Activated T-cell treated with anti-CD3 and anti-CD28 coated beads for 4 hours (primary cell): ENCODE measurements around the gene HLA-DPA1.
A peak's percentile ranks its signal among the peaks of the same experiment; 100 is the strongest.
"Not testable (repeated sequence)": the region's sequence is repeated elsewhere in the genome, so short reads cannot be mapped to it uniquely, and the experiment has no call there.

Source experiments
- DNase-seq: peaks from one replicate; pipeline ENCODE4 v3.0.0-alpha.2; 2020

Gene HLA-DPA1

GRCh38 chr6:33073431-33073871, at the start of gene HLA-DPA1:
Gene HLA-DPA1, minus strand, starts transcription at chr6:33073649.
- DNase-seq: no peak

- no peak for DNase-seq
Measured at GRCh38 chr6:33123181-33123580, 49.7 kb upstream of the HLA-DPA1 start.

DNA sequence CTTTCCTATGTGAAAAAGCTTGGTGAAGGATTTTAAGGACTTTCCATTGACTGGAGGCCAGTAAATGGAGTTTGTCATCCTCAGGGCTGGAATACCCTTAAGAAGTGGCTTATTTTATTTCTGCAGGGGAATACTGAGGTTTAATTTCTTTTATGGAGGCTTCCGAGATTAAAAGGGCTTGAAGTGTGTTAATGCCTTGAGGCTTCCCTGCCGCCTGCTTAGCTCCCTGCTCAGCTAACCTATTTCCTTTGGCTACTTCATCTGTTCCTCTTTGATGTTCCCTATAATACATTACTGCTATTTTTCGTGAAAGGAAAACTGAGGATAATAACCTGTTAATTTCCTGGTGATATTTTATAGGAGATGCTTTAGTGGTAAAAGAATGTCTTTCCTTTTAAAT, 46.6 kb upstream of the HLA-DPA1 start:
- DNase-seq: no peak

DNA sequence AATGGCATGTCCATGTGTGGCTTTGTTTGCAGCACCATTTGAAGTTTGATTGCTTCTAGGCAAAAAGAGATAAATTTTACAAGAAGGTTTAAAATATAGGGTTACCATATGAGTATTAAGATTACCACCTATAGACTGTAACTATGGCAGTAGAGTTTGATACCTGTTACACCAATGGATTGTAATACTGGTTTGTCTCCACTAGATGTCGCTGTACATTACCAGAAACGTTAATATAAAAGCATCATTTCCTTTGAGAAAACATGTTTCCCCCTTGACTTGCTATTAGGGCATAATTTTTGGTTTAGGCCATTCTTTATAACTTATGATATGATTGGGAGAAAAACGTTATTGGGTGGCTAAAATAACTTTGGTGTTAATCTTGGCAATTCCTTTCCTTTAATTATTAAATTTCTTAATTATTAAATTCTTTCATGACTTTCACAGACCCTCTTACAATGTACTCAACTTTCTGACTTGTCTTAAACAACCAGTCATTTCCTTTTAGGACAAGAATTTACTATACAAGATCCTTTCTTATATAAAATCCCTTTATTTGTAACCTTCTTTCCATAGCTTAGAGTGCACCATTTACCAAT, 45.2 kb upstream of the HLA-DPA1 start:
- DNase-seq: no peak

GRCh38 chr6:33117811-33118277, 44.4 kb upstream of the HLA-DPA1 start:
- no peak for DNase-seq

GRCh38 chr6:33116841-33117711, 43.6 kb upstream of the HLA-DPA1 start:
- no peak for DNase-seq

DNA sequence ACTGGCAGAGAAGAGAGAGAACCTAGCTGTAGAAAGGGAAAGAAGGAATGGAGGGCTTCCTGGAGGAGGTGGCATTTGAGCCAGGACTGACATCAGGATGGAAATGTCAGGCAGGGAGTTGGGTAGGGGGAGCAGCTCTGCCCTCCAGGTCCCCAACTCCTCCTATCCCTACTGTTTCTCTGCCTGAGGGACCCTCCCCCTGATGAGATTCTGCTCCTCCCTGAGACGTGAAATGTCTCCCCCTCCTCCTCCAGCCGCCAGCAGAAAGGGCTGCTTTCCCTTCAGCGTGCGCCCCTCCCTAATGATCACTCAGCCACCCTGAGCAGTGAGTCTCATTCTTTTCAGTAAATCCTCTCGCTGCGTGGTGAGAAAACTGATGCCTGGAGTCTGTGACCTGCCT, 43.0 kb upstream of the HLA-DPA1 start:
- no peak for DNase-seq

DNA sequence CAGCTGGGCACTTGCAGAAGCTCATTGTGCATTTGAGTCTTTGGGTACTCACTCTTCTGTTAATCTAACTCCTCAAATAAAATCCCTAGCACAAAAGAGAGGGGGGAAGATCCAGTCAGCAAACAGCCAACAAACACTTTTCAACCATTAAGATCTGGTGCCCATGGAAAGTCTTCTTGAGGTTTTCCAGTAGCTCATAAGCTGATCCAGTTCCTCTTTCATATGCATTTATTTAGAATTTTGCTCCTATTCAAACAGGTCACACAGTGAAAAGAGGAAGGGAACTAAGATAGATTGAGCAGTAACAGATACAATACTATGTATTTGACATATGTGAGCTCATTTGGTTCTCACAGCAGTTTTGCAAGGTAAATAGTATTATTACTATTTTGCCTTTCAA, 41.0 kb upstream of the HLA-DPA1 start:
- no peak for DNase-seq

DNA sequence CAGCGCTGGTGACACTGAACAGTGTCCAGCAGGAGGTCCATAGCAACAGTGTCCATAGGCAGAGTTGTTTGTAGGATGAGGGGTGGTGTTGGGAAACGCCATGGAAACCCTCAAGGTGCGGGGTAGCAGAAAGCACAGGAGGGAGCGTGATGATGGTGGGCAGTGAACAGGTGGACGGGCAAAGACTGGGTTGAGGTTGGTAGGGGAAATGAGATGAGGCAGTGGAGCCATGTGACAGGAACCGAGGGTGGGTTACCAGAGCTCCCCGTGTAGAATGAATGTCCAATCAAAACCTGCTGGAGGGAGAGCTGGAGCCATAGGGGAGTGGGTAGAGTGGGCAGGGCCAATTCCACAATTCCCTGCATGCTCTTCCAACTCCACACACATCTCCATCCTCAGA, 40.3 kb upstream of the HLA-DPA1 start:
- no peak for DNase-seq

- no peak for DNase-seq
Measured at GRCh38 chr6:33112148-33112547, 38.7 kb upstream of the HLA-DPA1 start.

- DNase-seq: no peak
Measured at GRCh38 chr6:33108307-33108706, 34.9 kb upstream of the HLA-DPA1 start.

- no peak for DNase-seq
Measured at GRCh38 chr6:33107641-33108040, 34.2 kb upstream of the HLA-DPA1 start.

GRCh38 chr6:33105916-33106871, 32.7 kb upstream of the HLA-DPA1 start:
- no peak for DNase-seq

DNA sequence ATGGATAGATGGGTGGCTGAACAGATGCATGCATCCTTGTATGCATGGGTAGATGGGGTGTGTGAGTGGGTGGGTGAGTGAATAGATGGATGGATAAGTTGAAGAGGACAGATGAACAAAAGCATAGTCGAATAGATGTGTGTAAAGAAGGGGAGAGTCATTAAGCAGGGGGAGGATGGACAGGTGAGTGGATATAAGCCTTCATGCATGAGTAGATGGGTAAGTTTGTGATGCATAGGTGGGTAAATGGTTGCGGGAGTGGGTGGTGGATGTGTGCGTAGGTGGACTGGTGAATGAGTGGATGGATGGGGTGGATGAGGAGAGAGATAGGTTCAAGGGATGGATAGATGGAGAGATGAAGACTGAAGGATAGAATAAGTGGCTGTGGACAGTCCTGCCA, 31.9 kb upstream of the HLA-DPA1 start:
- DNase-seq: no peak

DNA sequence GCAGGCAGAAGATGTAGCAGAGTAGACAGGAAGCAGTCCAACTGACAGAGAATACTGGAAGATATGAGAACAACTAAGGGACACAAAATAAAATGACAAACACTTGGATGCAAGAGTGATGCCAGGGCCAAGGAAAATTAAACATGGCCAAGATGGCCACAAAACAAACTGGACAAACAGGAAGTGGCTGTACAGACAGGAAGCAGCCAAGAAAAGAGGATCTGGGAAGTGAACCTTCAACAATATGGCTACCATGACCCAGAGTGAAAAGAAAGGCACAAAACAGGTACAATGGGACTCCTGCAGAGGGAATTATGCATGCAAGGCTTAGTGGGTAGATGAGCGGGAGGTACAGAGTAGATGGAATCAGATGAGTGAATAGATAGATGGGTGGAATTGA, 31.4 kb upstream of the HLA-DPA1 start:
- DNase-seq: no peak

DNA sequence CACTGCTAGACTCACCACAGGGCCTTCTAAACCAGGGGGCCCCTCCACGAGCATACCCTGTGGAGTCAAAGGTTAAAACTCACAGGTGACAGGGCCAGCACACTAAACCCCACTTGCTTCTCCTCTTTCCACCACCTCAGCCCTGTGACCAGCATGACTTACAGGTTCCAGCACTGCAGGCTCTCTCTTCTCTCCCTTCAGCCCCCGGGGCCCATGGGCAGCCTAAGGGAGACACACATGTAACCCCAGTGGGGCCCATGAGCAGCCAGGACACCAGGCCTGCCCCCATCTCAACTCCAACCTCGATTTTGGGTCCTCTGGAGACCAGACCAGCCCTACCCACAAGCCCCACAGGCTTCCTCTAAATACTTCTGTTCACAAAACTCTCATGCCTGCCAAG, 30.3 kb upstream of the HLA-DPA1 start:
- DNase-seq: no peak

DNA sequence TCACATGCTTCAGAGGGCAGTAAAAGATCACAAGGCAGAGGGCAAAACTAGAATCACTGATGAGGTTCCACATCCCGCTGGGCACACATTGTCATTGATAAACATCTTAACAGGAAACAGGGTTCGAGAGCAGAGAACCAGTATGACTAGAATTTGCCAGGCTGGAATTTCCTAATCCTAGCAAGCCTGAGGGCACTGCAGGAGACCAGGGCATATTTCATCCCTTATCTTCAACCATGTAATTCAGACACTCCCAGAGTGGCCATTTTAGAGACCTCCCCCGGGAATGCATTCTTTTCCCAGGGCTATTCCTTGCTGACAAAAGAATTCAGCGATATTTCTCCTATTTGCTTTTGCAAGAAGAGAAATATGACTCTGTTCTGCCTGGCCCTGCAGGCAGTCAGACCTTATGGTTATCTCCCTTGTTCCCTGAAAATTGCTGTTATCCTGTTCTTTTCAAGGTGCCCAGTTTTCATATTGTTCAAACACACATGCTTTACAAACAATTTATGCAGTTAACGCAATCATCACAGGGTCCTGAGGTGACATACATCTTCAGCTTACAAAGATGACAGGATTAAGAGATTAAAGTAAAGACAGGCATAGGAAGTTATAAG, 27.8 kb upstream of the HLA-DPA1 start:
- DNase-seq: not testable (repeated sequence)

GRCh38 chr6:33095681-33096080, 22.2 kb upstream of the HLA-DPA1 start:
- no peak for DNase-seq

DNA sequence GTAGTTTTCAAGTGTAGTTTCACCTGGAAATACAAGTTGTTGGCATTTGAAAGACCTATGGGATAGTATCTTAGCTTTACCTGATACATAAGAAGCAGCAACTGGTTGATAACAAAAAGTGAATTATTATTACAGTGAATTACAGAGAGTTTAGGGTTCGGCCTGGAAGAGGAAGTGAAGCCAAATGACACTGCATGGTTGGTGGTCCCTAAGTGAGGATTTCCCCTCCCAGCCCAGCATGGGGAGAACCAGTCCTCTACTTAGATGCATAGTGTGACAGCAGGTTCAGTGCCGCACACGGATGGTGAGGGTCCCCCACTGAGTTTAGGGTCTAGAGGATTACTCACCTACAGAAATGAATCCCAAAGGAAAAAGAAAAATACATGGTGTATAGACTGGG, 20.4 kb upstream of the HLA-DPA1 start:
- no peak for DNase-seq

GRCh38 chr6:33092385-33092784, 18.9 kb upstream of the HLA-DPA1 start:
- DNase-seq: no peak

GRCh38 chr6:33091957-33092356, 18.5 kb upstream of the HLA-DPA1 start:
- peak; percentile 42 for DNase-seq

DNA sequence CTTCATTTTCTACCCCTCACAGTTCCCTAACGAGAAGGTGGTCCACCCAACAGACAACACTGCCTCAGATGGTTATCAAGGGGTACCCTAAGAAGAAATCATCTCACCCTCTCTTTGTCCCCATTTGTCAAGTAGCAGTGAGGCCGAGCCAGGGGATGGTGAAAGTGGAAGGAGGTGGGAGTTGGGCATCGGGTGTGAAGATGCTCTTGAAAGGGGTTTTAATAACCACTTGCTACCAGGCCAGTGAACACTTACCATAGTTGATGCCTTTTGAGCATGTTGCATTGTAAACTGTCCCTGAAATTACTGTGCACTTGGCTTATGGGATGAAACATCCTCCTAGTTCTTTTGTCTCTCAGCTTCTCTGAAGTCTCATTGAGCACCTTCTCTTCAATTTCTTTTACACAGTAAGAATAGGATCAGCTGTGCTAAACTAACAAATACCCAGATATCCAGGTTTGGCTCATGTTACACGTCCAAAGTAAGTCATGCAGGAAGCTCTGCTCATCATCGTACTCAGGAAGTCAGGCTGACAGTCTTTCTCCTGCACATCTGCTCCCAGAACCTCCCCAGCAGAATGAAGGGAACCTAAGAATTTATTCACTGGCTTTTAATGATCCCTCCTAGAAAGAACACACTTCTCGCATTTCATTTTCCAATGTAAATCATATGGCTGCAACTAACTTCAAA, 15.6 kb upstream of the HLA-DPA1 start:
- DNase-seq: no peak
